Measurements from ENCODE around the gene NWD2.

The NWD2 gene

GRCh38 chr4:37490391-37491347 is 246.1 kb downstream of the NWD2 start:
- TF ChIP-seq GATA2 (IDR thresholded peaks at IDR 0.05; ENCODE audit: low read depth, low read length) (no peak), GATA3 (IDR thresholded peaks at IDR 0.05; ENCODE audit: low read depth, low read length) (no peak)

All from SH-SY5Y (cell line).